Panc1 (cell line): ENCODE measurements around the gene RHEBL1. TPM values are rescaled to one million over a fixed set of nuclear protein-coding genes. Genes with fewer than 3 reads are reported as not detected.

Source experiments
- ATAC-seq: fragments of 200-7000 bp; cut with Tn5 transposase; 2 replicates; pipeline ENCODE4 v1.9.1; 2020; ENCODE audit warnings: mild to moderate bottlenecking, moderate library complexity
- BruUV-seq: library from RNA; stranded (reverse); fragments of 400-500 nt; replicated peaks from 2 replicates; lab custom pipeline; 2021; lab: Mats Ljungman, UMichigan
- CTCF ChIA-PET: fragments of 300-600 bp; sonication (Branson Sonifier 250); formaldehyde crosslinking; loops from one replicate; lab custom pipeline; 2022; ENCODE audit warnings: antibody characterized with exemption; lab: Charles Lee
- POLR2A ChIA-PET: fragments of 300-600 bp; sonication (Branson Sonifier 250); formaldehyde crosslinking; loops from one replicate; lab custom pipeline; 2022; ENCODE audit warnings: antibody characterized with exemption; lab: Charles Lee
- DNase-seq: peaks from one replicate; pipeline ENCODE4 v3.0.0-alpha.2; 2010; ENCODE audit warnings: low read depth, low spot score
- H3K27ac ChIP-seq: 2 replicates; pipeline ENCODE4 v1.5.1; 2011; ENCODE audit warnings: mild to moderate bottlenecking, low read length, inconsistent platforms
- H3K27me3 ChIP-seq: fragments of 200-500 bp; sonication (Bioruptor generic); 2 replicates; pipeline ENCODE4 v1.6.0; 2014; ENCODE audit warnings: low read length, inconsistent platforms; ENCODE audit not compliant: control insufficient read depth, insufficient read depth
- H3K36me3 ChIP-seq: fragments of 200-500 bp; sonication (Bioruptor generic); 2 replicates; pipeline ENCODE4 v1.5.1; 2014; ENCODE audit warnings: inconsistent platforms, mild to moderate bottlenecking, low read length, moderate library complexity; ENCODE audit not compliant: control insufficient read depth, insufficient read depth
- H3K4me1 ChIP-seq: 2 replicates; pipeline ENCODE4 v1.5.1; 2011; ENCODE audit warnings: inconsistent platforms, mild to moderate bottlenecking, low read length, moderate library complexity; ENCODE audit not compliant: control insufficient read depth, insufficient read depth
- H3K4me3 ChIP-seq, 2 experiments: 2 replicates each; pipeline ENCODE4 v1.5.1; 2011 to 2012; ENCODE audit warnings: low read depth in 2 of 2, low read length in 2 of 2, mild to moderate bottlenecking in 2 of 2, inconsistent platforms in 1 of 2, moderate library complexity in 1 of 2
- H3K9me3 ChIP-seq: fragments of 200-500 bp; sonication (Bioruptor generic); 2 replicates; pipeline ENCODE4 v1.5.1; 2014; ENCODE audit warnings: low read depth, mild to moderate bottlenecking, inconsistent platforms, low read length, moderate library complexity; ENCODE audit not compliant: control insufficient read depth, insufficient read depth
- CTCF ChIP-seq: fragments of 450-650 bp; IDR thresholded peaks from 2 replicates; pipeline ENCODE4 v1.5.1; 2017; ENCODE audit warnings: mild to moderate bottlenecking
- POLR2AphosphoS5 ChIP-seq: IDR thresholded peaks from 2 replicates; pipeline ENCODE4 v1.6.1; 2012; ENCODE audit warnings: mild to moderate bottlenecking, low read depth, low read length, moderate library complexity
- SIN3A ChIP-seq: IDR thresholded peaks from 2 replicates; pipeline ENCODE4 v1.6.1; 2012; ENCODE audit warnings: low read depth, mild to moderate bottlenecking, low read length, moderate library complexity, borderline replicate concordance; ENCODE audit not compliant: insufficient read depth
- TCF7L2 ChIP-seq: IDR thresholded peaks from 2 replicates; pipeline ENCODE4 v1.6.1; 2011; ENCODE audit warnings: mild to moderate bottlenecking, low read depth, low read length, inconsistent platforms
- in situ Hi-C: cut with HindIII; loops from 2 replicates; pipeline ENCODE4 v1.10.0; 2016; ENCODE audit warnings: low sequenced_read_pairs, low pct_unique_long_range_greater_than_20kb
- intact Hi-C: fragments of 100-400 bp; cut with micrococcal nuclease; formaldehyde crosslinking; loops from one replicate; pipeline ENCODE4 v1.10.0; 2022; ENCODE audit not compliant: unreplicated experiment
- total RNA-seq: library from RNA; stranded (reverse); gene quantifications from one replicate; pipeline ENCODE4 v1.2.1, GENCODE V29; 2021; ENCODE audit not compliant: unreplicated experiment
- TF ChIP-seq, protein P1 (sequence below), 2 experiments: IDR thresholded peaks; 2 replicates each; pipeline ENCODE4 v1.6.1; 2011 to 2012; ENCODE audit warnings: low read depth in 2 of 2, control low read depth in 1 of 2, low read length in 1 of 2, mild to moderate bottlenecking in 1 of 2, moderate library complexity in 1 of 2; ENCODE audit not compliant: insufficient read depth in 1 of 2

The RHEBL1 gene
- total RNA-seq, 1 experiment from 2014 or later = 4.7 TPM

DNA sequence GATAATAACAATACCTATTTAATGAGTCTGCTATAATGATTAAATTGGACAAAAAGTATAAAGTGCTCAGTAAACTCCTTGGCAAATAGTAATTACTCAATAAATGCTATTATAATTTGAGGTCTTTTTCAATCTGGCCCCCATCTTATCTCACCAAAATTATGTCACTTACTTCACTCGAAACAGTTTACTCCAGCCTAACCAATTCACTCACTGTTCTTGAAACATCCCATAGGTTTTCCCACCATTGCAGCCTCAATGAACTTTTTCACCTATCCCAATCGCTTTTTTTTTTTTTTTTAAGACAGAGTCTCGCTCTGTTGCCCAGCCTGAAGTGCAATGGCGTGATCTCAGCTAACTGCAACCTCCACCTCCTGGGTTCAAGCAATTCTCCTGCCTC is 33.8 kb downstream of the RHEBL1 start:
- no peaks in the 10 kb centered on the region for H3K4me1 ChIP-seq
- BruUV-seq = no TSS peak
- POLR2A ChIA-PET = no interaction called here
- no peak overlapping the region for H3K27ac ChIP-seq
- no peak for DNase-seq
- ATAC-seq = no peak
- H3K4me3 ChIP-seq = no peak overlapping the region
- in situ Hi-C loops = no loop called here
- CTCF ChIA-PET = no interaction called here
- H3K9me3 ChIP-seq = no peaks in the 10 kb centered on the region
- no peaks in the 10 kb centered on the region for H3K27me3 ChIP-seq
- peaks cover 12% of the 10 kb centered on the region for H3K36me3 ChIP-seq
- intact Hi-C loops = no loop called here
- TF ChIP-seq POLR2AphosphoS5 = no peak
- TF ChIP-seq CTCF = no peak
- TF ChIP-seq, protein P1, sequence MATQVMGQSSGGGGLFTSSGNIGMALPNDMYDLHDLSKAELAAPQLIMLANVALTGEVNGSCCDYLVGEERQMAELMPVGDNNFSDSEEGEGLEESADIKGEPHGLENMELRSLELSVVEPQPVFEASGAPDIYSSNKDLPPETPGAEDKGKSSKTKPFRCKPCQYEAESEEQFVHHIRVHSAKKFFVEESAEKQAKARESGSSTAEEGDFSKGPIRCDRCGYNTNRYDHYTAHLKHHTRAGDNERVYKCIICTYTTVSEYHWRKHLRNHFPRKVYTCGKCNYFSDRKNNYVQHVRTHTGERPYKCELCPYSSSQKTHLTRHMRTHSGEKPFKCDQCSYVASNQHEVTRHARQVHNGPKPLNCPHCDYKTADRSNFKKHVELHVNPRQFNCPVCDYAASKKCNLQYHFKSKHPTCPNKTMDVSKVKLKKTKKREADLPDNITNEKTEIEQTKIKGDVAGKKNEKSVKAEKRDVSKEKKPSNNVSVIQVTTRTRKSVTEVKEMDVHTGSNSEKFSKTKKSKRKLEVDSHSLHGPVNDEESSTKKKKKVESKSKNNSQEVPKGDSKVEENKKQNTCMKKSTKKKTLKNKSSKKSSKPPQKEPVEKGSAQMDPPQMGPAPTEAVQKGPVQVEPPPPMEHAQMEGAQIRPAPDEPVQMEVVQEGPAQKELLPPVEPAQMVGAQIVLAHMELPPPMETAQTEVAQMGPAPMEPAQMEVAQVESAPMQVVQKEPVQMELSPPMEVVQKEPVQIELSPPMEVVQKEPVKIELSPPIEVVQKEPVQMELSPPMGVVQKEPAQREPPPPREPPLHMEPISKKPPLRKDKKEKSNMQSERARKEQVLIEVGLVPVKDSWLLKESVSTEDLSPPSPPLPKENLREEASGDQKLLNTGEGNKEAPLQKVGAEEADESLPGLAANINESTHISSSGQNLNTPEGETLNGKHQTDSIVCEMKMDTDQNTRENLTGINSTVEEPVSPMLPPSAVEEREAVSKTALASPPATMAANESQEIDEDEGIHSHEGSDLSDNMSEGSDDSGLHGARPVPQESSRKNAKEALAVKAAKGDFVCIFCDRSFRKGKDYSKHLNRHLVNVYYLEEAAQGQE (IDR thresholded peaks at IDR 0.05; ENCODE audit: insufficient read depth in 1 of 2, low read depth in 2 of 2, low read length in 1 of 2) = no peak
- TF ChIP-seq SIN3A = no peak
- no peak for TF ChIP-seq TCF7L2

- Histone ChIP-seq H3K4me1 (no peaks in the 10 kb centered on the region), H3K27ac (no peak overlapping the region), H3K4me3 (no peak overlapping the region), H3K36me3 (peaks cover 8% of the 10 kb centered on the region), H3K27me3 (no peaks in the 10 kb centered on the region), H3K9me3 (no peaks in the 10 kb centered on the region)
- POLR2A ChIA-PET = no interaction called here
- CTCF ChIA-PET = no interaction called here
- BruUV-seq = no TSS peak
- ATAC-seq = no peak
- no peak for TF ChIP-seq TCF7L2
- no peak for TF ChIP-seq SIN3A
- TF ChIP-seq POLR2AphosphoS5 = no peak
- TF ChIP-seq, protein P1 (IDR thresholded peaks at IDR 0.05; ENCODE audit: insufficient read depth in 1 of 2, low read depth in 2 of 2, low read length in 1 of 2) = no peak
- TF ChIP-seq CTCF = no peak
- in situ Hi-C loops = no loop called here
- intact Hi-C loops = no loop called here
- no peak for DNase-seq
Observed at GRCh38 chr12:49034286-49034622, 35.5 kb downstream of the RHEBL1 start.
